SK-N-SH (cell line): ENCODE data around the gene EIF2B4. TPM values are rescaled to one million over a fixed set of nuclear protein-coding genes. Genes with fewer than 3 reads are reported as not detected.

ENCODE experiments used
- CTCF ChIA-PET: fragments of 300-600, 350-600 bp; formaldehyde crosslinking; extraction: SDS; loops from one replicate; lab custom pipeline; 2021; lab: Yijun Ruan, JAX
- POLR2A ChIA-PET: fragments of 350-600 bp; sonication (Branson Sonifier 250); formaldehyde crosslinking; extraction: SDS; loops from one replicate; lab custom pipeline; 2020; ENCODE audit warnings: antibody characterized with exemption, inconsistent platforms; lab: Yijun Ruan, JAX
- DNase-seq: peaks from one replicate; pipeline ENCODE4 v3.0.0; 2012
- H2AFZ ChIP-seq: fragments of 200-600 bp; sonication (generic); 2 replicates; pipeline ENCODE4 v1.8.1; 2016; ENCODE audit warnings: antibody characterized with exemption, mild to moderate bottlenecking, low read depth
- H3F3A ChIP-seq: fragments of 200-600 bp; sonication (generic); replicated peaks from 2 replicates; pipeline ENCODE3; 2016; ENCODE audit warnings: antibody characterized with exemption, mild to moderate bottlenecking; ENCODE audit not compliant: insufficient read depth
- H3K27ac ChIP-seq, 2 experiments: fragments of 200-500 bp in 1 of 2; fragments of 200-600 bp in 1 of 2; sonication (Bioruptor generic) in 1 of 2; sonication (generic), shearing (Covaris generic) in 1 of 2; 2 replicates each; pipeline versions ENCODE4 v1.5.1 to v1.6.1; 2014 to 2016; ENCODE audit warnings: low read depth in 2 of 2, inconsistent platforms in 1 of 2, low read length in 1 of 2, mild to moderate bottlenecking in 1 of 2, mixed read lengths in 1 of 2
- H3K27me3 ChIP-seq: fragments of 200-600 bp; sonication (generic), shearing (Covaris generic); 2 replicates; pipeline ENCODE4 v1.6.1; 2016; ENCODE audit warnings: mixed run types; ENCODE audit not compliant: insufficient read depth
- H3K36me3 ChIP-seq, 2 experiments: fragments of 200-500 bp in 1 of 2; fragments of 200-600 bp in 1 of 2; sonication (Bioruptor generic) in 1 of 2; sonication (generic) in 1 of 2; replicated peaks in 1 of 2; 2 replicates each; pipeline versions ENCODE3 to v1.5.1; 2014 to 2016; ENCODE audit warnings: low read length in 1 of 2, mild to moderate bottlenecking in 1 of 2; ENCODE audit not compliant: insufficient read depth in 2 of 2, control insufficient read depth in 1 of 2
- H3K4me1 ChIP-seq, 2 experiments: fragments of 200-500 bp in 1 of 2; fragments of 200-600 bp in 1 of 2; sonication (Bioruptor generic) in 1 of 2; sonication (generic), shearing (Covaris generic) in 1 of 2; 2 replicates each; pipeline versions ENCODE4 v1.5.1 to v1.6.1; 2014 to 2016; ENCODE audit warnings: low read depth in 1 of 2, low read length in 1 of 2, mixed run types in 1 of 2; ENCODE audit not compliant: insufficient read depth in 2 of 2, control insufficient read depth in 1 of 2
- H3K4me2 ChIP-seq: fragments of 200-600 bp; sonication (generic), shearing (Covaris generic); 2 replicates; pipeline ENCODE4 v1.6.1; 2017; ENCODE audit warnings: mixed run types
- H3K4me3 ChIP-seq, 2 experiments: fragments of 200-500 bp in 1 of 2; fragments of 200-600 bp in 1 of 2; sonication (Bioruptor generic) in 1 of 2; sonication (generic), shearing (Covaris generic) in 1 of 2; 2 replicates each; pipeline versions ENCODE4 v1.5.1 to v1.8.1; 2014 to 2016; ENCODE audit warnings: low read depth in 2 of 2, inconsistent platforms in 1 of 2, low read length in 1 of 2, mild to moderate bottlenecking in 1 of 2, mixed read lengths in 1 of 2, moderate library complexity in 1 of 2
- H3K79me2 ChIP-seq: fragments of 200-600 bp; sonication (generic); 2 replicates; pipeline ENCODE4 v1.8.1; 2017; ENCODE audit warnings: mild to moderate bottlenecking; ENCODE audit not compliant: insufficient read depth
- H3K9ac ChIP-seq: fragments of 200-600 bp; sonication (generic); 2 replicates; pipeline ENCODE4 v1.6.1; 2017; ENCODE audit warnings: mixed run types
- H3K9me2 ChIP-seq: fragments of 200-600 bp; sonication (generic); 2 replicates; pipeline ENCODE4 v1.6.1; 2017; ENCODE audit warnings: mixed run types
- H3K9me3 ChIP-seq: fragments of 200-600 bp; sonication (generic); 2 replicates; pipeline ENCODE4 v1.6.1; 2017; ENCODE audit warnings: mixed run types, mild to moderate bottlenecking, moderate library complexity
- H4K20me1 ChIP-seq: fragments of 200-600 bp; sonication (generic); 2 replicates; pipeline ENCODE4 v1.6.1; 2017; ENCODE audit warnings: mild to moderate bottlenecking, mixed run types; ENCODE audit not compliant: insufficient read depth
- CHD2 ChIP-seq: fragments of 150-350 bp; IDR thresholded peaks from 2 replicates; pipeline ENCODE4 v1.6.1; 2018; ENCODE audit warnings: low read length; ENCODE audit not compliant: partially characterized antibody
- ELF1 ChIP-seq: IDR thresholded peaks from 2 replicates; pipeline ENCODE4 v1.4.0; 2012
- FOSL2 ChIP-seq: IDR thresholded peaks from 2 replicates; pipeline ENCODE4 v1.4.0; 2012; ENCODE audit warnings: low read depth, mild to moderate bottlenecking, moderate library complexity, borderline replicate concordance
- FOXJ3 ChIP-seq: sonication (generic); formaldehyde crosslinking; IDR thresholded peaks from 2 replicates; pipeline ENCODE4 v1.5.1; 2020; ENCODE audit warnings: mild to moderate bottlenecking, missing genetic modification reagents
- FOXM1 ChIP-seq: IDR thresholded peaks from 2 replicates; pipeline ENCODE4 v1.4.0; 2012; ENCODE audit warnings: low read depth, mild to moderate bottlenecking
- GABPA ChIP-seq: IDR thresholded peaks from 2 replicates; pipeline ENCODE4 v1.4.0; 2012; ENCODE audit warnings: low read depth, mild to moderate bottlenecking
- MEF2A ChIP-seq: IDR thresholded peaks from 2 replicates; pipeline ENCODE4 v1.4.0; 2012; ENCODE audit warnings: low read depth, borderline replicate concordance
- NFIC ChIP-seq: IDR thresholded peaks from 2 replicates; pipeline ENCODE4 v1.4.0; 2012; ENCODE audit warnings: borderline replicate concordance
- POLR2AphosphoS5 ChIP-seq: IDR thresholded peaks from 2 replicates; pipeline ENCODE4 v1.6.1; 2012; ENCODE audit warnings: low read depth, low read length
- RCOR1 ChIP-seq: fragments of 150-350 bp; IDR thresholded peaks from 2 replicates; pipeline ENCODE4 v1.6.1; 2017; ENCODE audit warnings: antibody characterized with exemption, low read length
- SIN3A ChIP-seq: IDR thresholded peaks from 2 replicates; pipeline ENCODE4 v1.6.1; 2012; ENCODE audit warnings: low read depth, mild to moderate bottlenecking, low read length, moderate library complexity, borderline replicate concordance
- TAF1 ChIP-seq: IDR thresholded peaks from 2 replicates; pipeline ENCODE4 v1.6.1; 2012; ENCODE audit warnings: low read depth, mild to moderate bottlenecking, low read length, moderate library complexity, borderline replicate concordance
- TEAD4 ChIP-seq: IDR thresholded peaks from 2 replicates; pipeline ENCODE4 v1.4.0; 2012; ENCODE audit warnings: mild to moderate bottlenecking, borderline replicate concordance; ENCODE audit not compliant: insufficient read depth
- YY1 ChIP-seq: IDR thresholded peaks from 2 replicates; pipeline ENCODE4 v1.4.0; 2012; ENCODE audit warnings: low read depth, mild to moderate bottlenecking
- WGBS: methylation state at CpG from one replicate; pipeline ENCODE4 v1.1.6; 2017; ENCODE audit warnings: low lambda C conversion rate; 5-methylcytosine and 5-hydroxymethylcytosine counted together
- polyA plus RNA-seq, 3 experiments: library from polyadenylated mRNA; depleted of rRNA; stranded (reverse); fragments of >200 nt; gene quantifications; 2 replicates each; pipeline ENCODE4 v1.2.3, GENCODE V29; 2012
- TF ChIP-seq, protein P1 (sequence below): IDR thresholded peaks from 2 replicates; pipeline ENCODE4 v1.6.1; 2012; ENCODE audit warnings: mild to moderate bottlenecking, low read depth, low read length, moderate library complexity
- TF ChIP-seq, protein P2 (sequence below): IDR thresholded peaks from 2 replicates; pipeline ENCODE4 v1.4.0; 2012; ENCODE audit warnings: low read depth
- TF ChIP-seq, protein P3 (sequence below): fragments of 150-350 bp; IDR thresholded peaks from 2 replicates; pipeline ENCODE4 v1.6.1; 2017; ENCODE audit warnings: antibody characterized with exemption, low read length, low read depth, borderline replicate concordance
- TF ChIP-seq, protein P4 (sequence below): IDR thresholded peaks from 2 replicates; pipeline ENCODE4 v1.4.0; 2012; ENCODE audit warnings: low read depth, borderline replicate concordance
- TF ChIP-seq, protein P5 (sequence below): fragments of 150-350 bp; IDR thresholded peaks from 2 replicates; pipeline ENCODE4 v1.6.1; 2016; ENCODE audit warnings: mild to moderate bottlenecking, low read depth, low read length

Gene EIF2B4
- polyA plus RNA-seq, 1 of the 3 experiments (the other 2 are of a cell fraction): 51.7 TPM

DNA sequence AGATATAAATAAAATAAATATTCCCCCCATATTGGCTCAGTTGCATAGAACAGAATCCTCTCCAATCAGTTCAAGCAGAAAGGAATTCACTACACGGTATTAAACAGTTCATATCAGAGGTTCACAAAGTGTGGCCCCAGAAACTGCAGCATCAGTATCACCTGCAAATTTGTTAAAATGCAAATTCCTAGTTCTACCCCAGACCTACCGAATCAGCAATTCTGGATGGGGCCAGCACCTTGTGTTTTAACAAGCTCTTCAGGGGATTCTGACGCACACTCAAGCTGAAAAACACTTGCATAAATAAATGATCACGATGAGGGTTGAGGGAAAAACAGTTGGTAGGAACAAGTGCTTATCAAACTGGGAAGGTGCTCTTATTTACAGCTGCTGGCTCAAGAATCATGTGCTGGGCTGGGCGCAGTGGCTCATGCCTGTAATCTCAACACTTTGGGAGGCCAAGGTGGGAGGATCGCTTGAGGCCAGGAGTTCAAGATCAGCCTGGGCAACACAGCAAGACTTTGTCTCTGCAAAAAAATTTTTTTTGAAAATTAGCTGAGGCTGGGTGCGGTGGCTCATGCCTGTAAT lies 19.9 kb downstream of the EIF2B4 start:
- Histone ChIP-seq H3K9me2 (no peaks in the 10 kb centered on the region), H3K9me3 (no peaks in the 10 kb centered on the region), H3K4me3 (no peak overlapping the region), H3K4me1 (peaks cover 3 to 12% of the 10 kb centered on the region in 2 experiments; a peak in 2 of 4 replicates), H3K27ac (no peak overlapping the region), H3K36me3 (peaks cover 0 to 2% of the 10 kb centered on the region in 2 experiments), H3K9ac (no peak overlapping the region), H4K20me1 (peaks cover 13% of the 10 kb centered on the region; the same call in 1 of the 2 replicates), H3F3A (peaks cover 10% of the 10 kb centered on the region), H2AFZ (no peak overlapping the region), H3K79me2 (peaks cover 100% of the 10 kb centered on the region), H3K27me3 (no peaks in the 10 kb centered on the region), H3K4me2 (no peak overlapping the region)
- WGBS: 96% methylated on average over 7 of the region's 7 CpGs
- POLR2A ChIA-PET: interaction anchor here (0.9 to 1.0 kb wide), 2 partner anchors 19 to 35 kb away, joined by 3 to 4 read pairs; no protein-coding TSS in a partner anchor
- no peak for DNase-seq
- CTCF ChIA-PET: interaction anchor here (2.1 kb wide), 1 partner anchor 47 kb away, joined by 10 read pairs; no protein-coding TSS in a partner anchor
- TF ChIP-seq, protein P1, sequence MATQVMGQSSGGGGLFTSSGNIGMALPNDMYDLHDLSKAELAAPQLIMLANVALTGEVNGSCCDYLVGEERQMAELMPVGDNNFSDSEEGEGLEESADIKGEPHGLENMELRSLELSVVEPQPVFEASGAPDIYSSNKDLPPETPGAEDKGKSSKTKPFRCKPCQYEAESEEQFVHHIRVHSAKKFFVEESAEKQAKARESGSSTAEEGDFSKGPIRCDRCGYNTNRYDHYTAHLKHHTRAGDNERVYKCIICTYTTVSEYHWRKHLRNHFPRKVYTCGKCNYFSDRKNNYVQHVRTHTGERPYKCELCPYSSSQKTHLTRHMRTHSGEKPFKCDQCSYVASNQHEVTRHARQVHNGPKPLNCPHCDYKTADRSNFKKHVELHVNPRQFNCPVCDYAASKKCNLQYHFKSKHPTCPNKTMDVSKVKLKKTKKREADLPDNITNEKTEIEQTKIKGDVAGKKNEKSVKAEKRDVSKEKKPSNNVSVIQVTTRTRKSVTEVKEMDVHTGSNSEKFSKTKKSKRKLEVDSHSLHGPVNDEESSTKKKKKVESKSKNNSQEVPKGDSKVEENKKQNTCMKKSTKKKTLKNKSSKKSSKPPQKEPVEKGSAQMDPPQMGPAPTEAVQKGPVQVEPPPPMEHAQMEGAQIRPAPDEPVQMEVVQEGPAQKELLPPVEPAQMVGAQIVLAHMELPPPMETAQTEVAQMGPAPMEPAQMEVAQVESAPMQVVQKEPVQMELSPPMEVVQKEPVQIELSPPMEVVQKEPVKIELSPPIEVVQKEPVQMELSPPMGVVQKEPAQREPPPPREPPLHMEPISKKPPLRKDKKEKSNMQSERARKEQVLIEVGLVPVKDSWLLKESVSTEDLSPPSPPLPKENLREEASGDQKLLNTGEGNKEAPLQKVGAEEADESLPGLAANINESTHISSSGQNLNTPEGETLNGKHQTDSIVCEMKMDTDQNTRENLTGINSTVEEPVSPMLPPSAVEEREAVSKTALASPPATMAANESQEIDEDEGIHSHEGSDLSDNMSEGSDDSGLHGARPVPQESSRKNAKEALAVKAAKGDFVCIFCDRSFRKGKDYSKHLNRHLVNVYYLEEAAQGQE: no peak
- TF ChIP-seq GABPA (no peak), POLR2AphosphoS5 (no peak), NFIC (no peak)

DNA sequence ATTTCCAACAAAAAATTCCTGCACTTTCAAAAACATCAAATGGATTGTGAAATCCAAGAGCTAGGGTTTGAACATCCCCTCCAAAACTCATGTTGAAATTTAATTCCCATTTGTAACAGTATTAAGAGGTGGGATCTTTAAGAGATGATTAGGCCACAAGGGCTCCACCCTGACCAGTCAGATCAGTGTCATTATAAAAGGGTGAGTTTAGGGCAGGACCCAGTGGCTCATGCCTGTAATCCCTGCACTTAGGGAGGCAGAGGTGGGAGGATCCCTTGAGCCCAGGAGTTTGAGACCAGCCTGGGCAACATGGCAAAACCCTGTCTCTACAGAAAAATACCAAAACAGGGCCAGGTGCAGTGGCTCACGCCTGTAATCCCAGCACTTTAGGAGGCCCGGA lies 22.5 kb downstream of the EIF2B4 start:
- Histone ChIP-seq H3K4me1 (no peaks in the 10 kb centered on the region), H3K4me3 (no peak overlapping the region), H3K27me3 (no peaks in the 10 kb centered on the region), H2AFZ (no peak overlapping the region), H4K20me1 (peaks cover 13% of the 10 kb centered on the region; the same call in 1 of the 2 replicates), H3K79me2 (peaks cover 89% of the 10 kb centered on the region), H3K9ac (no peak overlapping the region), H3F3A (no peaks in the 10 kb centered on the region), H3K9me2 (no peaks in the 10 kb centered on the region), H3K27ac (no peak overlapping the region), H3K4me2 (no peak overlapping the region), H3K36me3 (peaks cover 5 to 12% of the 10 kb centered on the region in 2 experiments), H3K9me3 (no peaks in the 10 kb centered on the region)
- POLR2A ChIA-PET: interaction anchor here (1.5 kb wide), 1 partner anchor 9 kb away, joined by 3 read pairs; the partner anchor contains the start of gene GTF3C2
- WGBS: 100% methylated on average over 2 of the region's 2 CpGs
- no peak for DNase-seq
- CTCF ChIA-PET: no interaction called here
- TF ChIP-seq FOXJ3 (CRISPR knock-in tag): no peak
- no peak for TF ChIP-seq GABPA
- no peak for TF ChIP-seq ELF1
- no peak for TF ChIP-seq NFIC
- TF ChIP-seq TAF1: no peak
- TF ChIP-seq RCOR1: no peak
- TF ChIP-seq, protein P2, sequence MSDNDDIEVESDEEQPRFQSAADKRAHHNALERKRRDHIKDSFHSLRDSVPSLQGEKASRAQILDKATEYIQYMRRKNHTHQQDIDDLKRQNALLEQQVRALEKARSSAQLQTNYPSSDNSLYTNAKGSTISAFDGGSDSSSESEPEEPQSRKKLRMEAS: no peak
- no peak for TF ChIP-seq SIN3A
- TF ChIP-seq, protein P3, sequence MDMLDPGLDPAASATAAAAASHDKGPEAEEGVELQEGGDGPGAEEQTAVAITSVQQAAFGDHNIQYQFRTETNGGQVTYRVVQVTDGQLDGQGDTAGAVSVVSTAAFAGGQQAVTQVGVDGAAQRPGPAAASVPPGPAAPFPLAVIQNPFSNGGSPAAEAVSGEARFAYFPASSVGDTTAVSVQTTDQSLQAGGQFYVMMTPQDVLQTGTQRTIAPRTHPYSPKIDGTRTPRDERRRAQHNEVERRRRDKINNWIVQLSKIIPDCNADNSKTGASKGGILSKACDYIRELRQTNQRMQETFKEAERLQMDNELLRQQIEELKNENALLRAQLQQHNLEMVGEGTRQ: no peak
- TF ChIP-seq TEAD4: no peak
- no peak for TF ChIP-seq CHD2
- TF ChIP-seq, protein P4, sequence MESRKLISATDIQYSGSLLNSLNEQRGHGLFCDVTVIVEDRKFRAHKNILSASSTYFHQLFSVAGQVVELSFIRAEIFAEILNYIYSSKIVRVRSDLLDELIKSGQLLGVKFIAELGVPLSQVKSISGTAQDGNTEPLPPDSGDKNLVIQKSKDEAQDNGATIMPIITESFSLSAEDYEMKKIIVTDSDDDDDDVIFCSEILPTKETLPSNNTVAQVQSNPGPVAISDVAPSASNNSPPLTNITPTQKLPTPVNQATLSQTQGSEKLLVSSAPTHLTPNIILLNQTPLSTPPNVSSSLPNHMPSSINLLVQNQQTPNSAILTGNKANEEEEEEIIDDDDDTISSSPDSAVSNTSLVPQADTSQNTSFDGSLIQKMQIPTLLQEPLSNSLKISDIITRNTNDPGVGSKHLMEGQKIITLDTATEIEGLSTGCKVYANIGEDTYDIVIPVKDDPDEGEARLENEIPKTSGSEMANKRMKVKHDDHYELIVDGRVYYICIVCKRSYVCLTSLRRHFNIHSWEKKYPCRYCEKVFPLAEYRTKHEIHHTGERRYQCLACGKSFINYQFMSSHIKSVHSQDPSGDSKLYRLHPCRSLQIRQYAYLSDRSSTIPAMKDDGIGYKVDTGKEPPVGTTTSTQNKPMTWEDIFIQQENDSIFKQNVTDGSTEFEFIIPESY: no peak
- no peak for TF ChIP-seq POLR2AphosphoS5
- TF ChIP-seq, protein P5, sequence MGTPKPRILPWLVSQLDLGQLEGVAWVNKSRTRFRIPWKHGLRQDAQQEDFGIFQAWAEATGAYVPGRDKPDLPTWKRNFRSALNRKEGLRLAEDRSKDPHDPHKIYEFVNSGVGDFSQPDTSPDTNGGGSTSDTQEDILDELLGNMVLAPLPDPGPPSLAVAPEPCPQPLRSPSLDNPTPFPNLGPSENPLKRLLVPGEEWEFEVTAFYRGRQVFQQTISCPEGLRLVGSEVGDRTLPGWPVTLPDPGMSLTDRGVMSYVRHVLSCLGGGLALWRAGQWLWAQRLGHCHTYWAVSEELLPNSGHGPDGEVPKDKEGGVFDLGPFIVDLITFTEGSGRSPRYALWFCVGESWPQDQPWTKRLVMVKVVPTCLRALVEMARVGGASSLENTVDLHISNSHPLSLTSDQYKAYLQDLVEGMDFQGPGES: no peak
- no peak for TF ChIP-seq YY1
- TF ChIP-seq FOSL2: no peak
- TF ChIP-seq FOXM1: no peak
- TF ChIP-seq MEF2A: no peak
